ENCODE data around the gene B4GALT3. TPM values are rescaled to one million over a fixed set of nuclear protein-coding genes. Genes with fewer than 3 reads are reported as not detected.

The B4GALT3 gene
- total RNA-seq, 3 donors from 2014 or later = 25.1 to 35.9 (median 33.3) TPM

GRCh38 chr1:161192476-161193465 lies 15.5 kb upstream of the B4GALT3 start:
- H3K4me3 ChIP-seq = no peak overlapping the region
- no peaks in the 10 kb centered on the region for H3K9me3 ChIP-seq
- peak in 2 of 3 donors; percentile 54 to 74 for DNase-seq
- peak; percentile 82 for ATAC-seq
- TF ChIP-seq CTCF (IDR thresholded peaks at IDR 0.05) = peak; percentile 88
- peaks cover 2% of the 10 kb centered on the region for H3K4me1 ChIP-seq (ENCODE audit: low read depth)
- H3K36me3 ChIP-seq (ENCODE audit: low read depth) = no peaks in the 10 kb centered on the region
- intact Hi-C loops (cut with DNase I, micrococcal nuclease) = loop anchor here in 1 of 2 donors (10.0 kb wide), 1 partner anchor 192 kb away; no protein-coding TSS in a partner anchor

- intact Hi-C loops (cut with DNase I, micrococcal nuclease) = loop anchor here in 1 of 2 donors (10.0 kb wide), 1 partner anchor 193 kb away; no protein-coding TSS in a partner anchor
- no peaks in the 10 kb centered on the region for H3K9me3 ChIP-seq
- no peaks in the 10 kb centered on the region for H3K36me3 ChIP-seq (ENCODE audit: low read depth)
- ATAC-seq = no peak
- peaks cover 2% of the 10 kb centered on the region for H3K4me1 ChIP-seq (ENCODE audit: low read depth)
- DNase-seq = peak in 1 of 3 donors; percentile 24
- no peak overlapping the region for H3K4me3 ChIP-seq
- no peak for TF ChIP-seq CTCF (IDR thresholded peaks at IDR 0.05)
Measured at GRCh38 chr1:161191971-161192370, 14.7 kb upstream of the B4GALT3 start.

GRCh38 chr1:161190962-161191521 lies 13.7 kb upstream of the B4GALT3 start:
- no peak for TF ChIP-seq CTCF (IDR thresholded peaks at IDR 0.05)
- no peak overlapping the region for H3K4me3 ChIP-seq
- H3K36me3 ChIP-seq (ENCODE audit: low read depth) = no peaks in the 10 kb centered on the region
- ATAC-seq (no peak), DNase-seq (peak in 1 of 3 donors; percentile 58)
- intact Hi-C loops (cut with DNase I, micrococcal nuclease) = loop anchor here in 1 of 2 donors (10.0 kb wide), 1 partner anchor 194 kb away; no protein-coding TSS in a partner anchor
- H3K4me1 ChIP-seq (ENCODE audit: low read depth) = no peaks in the 10 kb centered on the region
- no peaks in the 10 kb centered on the region for H3K9me3 ChIP-seq

- no peaks in the 10 kb centered on the region for H3K9me3 ChIP-seq
Measured at GRCh38 chr1:161189036-161189435, 11.7 kb upstream of the B4GALT3 start.

GRCh38 chr1:161188381-161188780 lies 11.1 kb upstream of the B4GALT3 start:
- Histone ChIP-seq H3K4me3 (no peak overlapping the region), H3K4me1 (ENCODE audit: low read depth) (no peaks in the 10 kb centered on the region), H3K36me3 (ENCODE audit: low read depth) (no peaks in the 10 kb centered on the region), H3K9me3 (no peaks in the 10 kb centered on the region)
- no peak for DNase-seq
- TF ChIP-seq CTCF (IDR thresholded peaks at IDR 0.05) = no peak
- ATAC-seq = no peak
- intact Hi-C loops (cut with DNase I, micrococcal nuclease) = no loop called here

More at GRCh38 chr1:161189036-161189435, 11.7 kb upstream of the B4GALT3 start:
- Histone ChIP-seq H3K4me1 (ENCODE audit: low read depth) (no peaks in the 10 kb centered on the region), H3K36me3 (ENCODE audit: low read depth) (no peaks in the 10 kb centered on the region), H3K4me3 (no peak overlapping the region)
- intact Hi-C loops (cut with DNase I, micrococcal nuclease) = no loop called here
- DNase-seq = peak in 1 of 3 donors; percentile 15
- no peak for TF ChIP-seq CTCF (IDR thresholded peaks at IDR 0.05)
- no peak for ATAC-seq

All from mucosa of descending colon (tissue), 3 donors.